SU-DHL-6 (cell line): ENCODE data around the gene BANF2.

ENCODE experiments used
- H2AFZ ChIP-seq: fragments of 200-600 bp; sonication (generic); 2 replicates; pipeline ENCODE4 v1.6.1; 2014; ENCODE audit warnings: low read depth, mild to moderate bottlenecking, moderate library complexity, mixed read lengths, antibody characterized with exemption, low read length; ENCODE audit not compliant: severe bottlenecking
- H3F3A ChIP-seq: fragments of 200-600 bp; shearing (Covaris generic); 2 replicates; pipeline ENCODE4 v1.6.0; 2016; ENCODE audit warnings: antibody characterized with exemption, mild to moderate bottlenecking; ENCODE audit not compliant: insufficient read depth
- H3K27ac ChIP-seq: fragments of 200-600 bp; sonication (generic); 2 replicates; pipeline ENCODE4 v1.5.1; 2016; ENCODE audit warnings: low read depth, mild to moderate bottlenecking, low read length, moderate library complexity, mixed read lengths
- H3K27me3 ChIP-seq: fragments of 200-600 bp; sonication (generic), shearing (Covaris generic); 2 replicates; pipeline ENCODE4 v1.6.0; 2014; ENCODE audit warnings: mild to moderate bottlenecking, low read length
- H3K36me3 ChIP-seq: fragments of 200-600 bp; sonication (generic); 2 replicates; pipeline ENCODE4 v1.6.1; 2014; ENCODE audit warnings: mild to moderate bottlenecking, low read length, mixed read lengths
- H3K4me2 ChIP-seq: fragments of 300-600, 200-600 bp; shearing (Covaris generic), sonication (generic); 2 replicates; pipeline ENCODE4 v1.6.0; 2014; ENCODE audit warnings: low read length, low read depth, mild to moderate bottlenecking; ENCODE audit not compliant: poor library complexity, severe bottlenecking
- H3K4me3 ChIP-seq: fragments of 200-600 bp; sonication (generic); 2 replicates; pipeline ENCODE4 v1.5.1; 2014; ENCODE audit warnings: antibody characterized with exemption, low read length, mild to moderate bottlenecking, mixed read lengths; ENCODE audit not compliant: insufficient read depth, poor library complexity, severe bottlenecking
- H3K79me2 ChIP-seq: fragments of 200-600 bp; sonication (generic); 2 replicates; pipeline ENCODE4 v1.6.1; 2014; ENCODE audit warnings: mild to moderate bottlenecking, low read length, moderate library complexity; ENCODE audit not compliant: insufficient read depth
- H3K9ac ChIP-seq: fragments of 200-600 bp; sonication (generic); 2 replicates; pipeline ENCODE4 v1.7.0; 2014; ENCODE audit warnings: mild to moderate bottlenecking, low read length
- H3K9me2 ChIP-seq: fragments of 200-600 bp; sonication (generic); replicated peaks from 2 replicates; pipeline ENCODE4 v1.6.1; 2014; ENCODE audit warnings: low read length; ENCODE audit not compliant: insufficient read depth
- H3K9me3 ChIP-seq: fragments of 200-600 bp; sonication (generic); 2 replicates; pipeline ENCODE4 v1.6.1; 2014; ENCODE audit warnings: low read length, mixed read lengths; ENCODE audit not compliant: insufficient read depth
- H4K20me1 ChIP-seq: fragments of 200-600 bp; sonication (generic); 2 replicates; pipeline ENCODE4 v1.6.1; 2014; ENCODE audit warnings: low read depth, mild to moderate bottlenecking, antibody characterized with exemption, low read length, moderate library complexity, mixed read lengths
- EZH2phosphoT487 ChIP-seq: fragments of 200-600 bp; sonication (generic), shearing (Covaris generic); conservative IDR thresholded peaks from 2 replicates; pipeline ENCODE4 v1.6.1; 2018; ENCODE audit warnings: mild to moderate bottlenecking, antibody characterized with exemption, low read length, moderate library complexity, mixed read lengths
- TF ChIP-seq, protein P1 (sequence below): fragments of 200-600 bp; sonication (generic); IDR thresholded peaks from one replicate; pipeline ENCODE4 v1.5.1; 2017; ENCODE audit warnings: antibody characterized with exemption, mild to moderate bottlenecking, low read length, moderate library complexity; ENCODE audit not compliant: insufficient read depth, poor library complexity, severe bottlenecking

BANF2 gene

DNA sequence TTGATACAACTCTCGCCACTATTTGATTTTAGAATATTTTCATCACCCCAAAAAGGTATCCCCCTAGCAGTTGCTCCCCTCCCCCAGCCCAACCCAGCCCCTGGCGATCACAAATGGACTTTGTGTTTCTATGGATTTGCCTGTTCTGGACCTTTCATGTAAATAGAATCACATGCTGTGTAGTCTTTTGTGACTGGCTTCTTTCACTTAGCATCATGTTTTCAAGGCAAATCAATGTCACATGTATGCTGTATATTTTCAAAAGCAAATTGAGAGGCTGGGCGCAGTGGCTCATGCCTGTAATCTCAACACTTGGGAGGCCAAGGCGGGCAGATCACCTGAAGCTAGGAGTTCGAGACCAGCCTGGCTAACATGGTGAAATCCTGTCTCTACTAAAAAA lies 48.5 kb downstream of the BANF2 start:
- no peaks in the 10 kb centered on the region for H3K27me3 ChIP-seq
- no peak overlapping the region for H3K4me3 ChIP-seq
- H4K20me1 ChIP-seq = no peaks in the 10 kb centered on the region
- H3K9me3 ChIP-seq = no peaks in the 10 kb centered on the region
- H3F3A ChIP-seq = no peaks in the 10 kb centered on the region
- no peaks in the 10 kb centered on the region for H3K79me2 ChIP-seq
- no peak overlapping the region for H3K27ac ChIP-seq
- H3K9ac ChIP-seq = no peak overlapping the region
- H3K4me2 ChIP-seq = no peak overlapping the region
- TF ChIP-seq EZH2phosphoT487 = no peak
- TF ChIP-seq, protein P1, sequence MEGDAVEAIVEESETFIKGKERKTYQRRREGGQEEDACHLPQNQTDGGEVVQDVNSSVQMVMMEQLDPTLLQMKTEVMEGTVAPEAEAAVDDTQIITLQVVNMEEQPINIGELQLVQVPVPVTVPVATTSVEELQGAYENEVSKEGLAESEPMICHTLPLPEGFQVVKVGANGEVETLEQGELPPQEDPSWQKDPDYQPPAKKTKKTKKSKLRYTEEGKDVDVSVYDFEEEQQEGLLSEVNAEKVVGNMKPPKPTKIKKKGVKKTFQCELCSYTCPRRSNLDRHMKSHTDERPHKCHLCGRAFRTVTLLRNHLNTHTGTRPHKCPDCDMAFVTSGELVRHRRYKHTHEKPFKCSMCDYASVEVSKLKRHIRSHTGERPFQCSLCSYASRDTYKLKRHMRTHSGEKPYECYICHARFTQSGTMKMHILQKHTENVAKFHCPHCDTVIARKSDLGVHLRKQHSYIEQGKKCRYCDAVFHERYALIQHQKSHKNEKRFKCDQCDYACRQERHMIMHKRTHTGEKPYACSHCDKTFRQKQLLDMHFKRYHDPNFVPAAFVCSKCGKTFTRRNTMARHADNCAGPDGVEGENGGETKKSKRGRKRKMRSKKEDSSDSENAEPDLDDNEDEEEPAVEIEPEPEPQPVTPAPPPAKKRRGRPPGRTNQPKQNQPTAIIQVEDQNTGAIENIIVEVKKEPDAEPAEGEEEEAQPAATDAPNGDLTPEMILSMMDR = no peak
- H3K9me2 ChIP-seq = no peaks in the 10 kb centered on the region
- H3K36me3 ChIP-seq = no peaks in the 10 kb centered on the region
- H2AFZ ChIP-seq = no peak overlapping the region

DNA sequence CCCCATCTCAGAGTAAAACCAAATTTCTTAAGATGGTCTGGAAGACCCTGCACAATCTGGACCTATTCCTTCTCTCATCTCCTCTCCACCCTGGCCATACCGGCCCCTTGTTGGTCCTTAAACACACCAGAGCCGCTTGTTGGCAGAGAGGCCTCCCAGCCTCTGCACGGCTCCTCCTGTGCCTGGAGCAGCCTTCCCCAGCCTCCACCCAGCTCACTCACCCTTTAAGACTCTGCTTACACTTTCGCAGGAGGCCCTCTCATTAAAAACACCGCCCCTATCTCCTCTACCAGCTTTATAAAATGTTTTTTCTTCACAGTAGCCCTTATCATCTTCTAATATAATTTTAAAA lies 49.8 kb downstream of the BANF2 start:
- H3K4me2 ChIP-seq = no peak overlapping the region
- no peak for TF ChIP-seq EZH2phosphoT487
- TF ChIP-seq, protein P1 = no peak
- no peaks in the 10 kb centered on the region for H3K9me3 ChIP-seq

DNA sequence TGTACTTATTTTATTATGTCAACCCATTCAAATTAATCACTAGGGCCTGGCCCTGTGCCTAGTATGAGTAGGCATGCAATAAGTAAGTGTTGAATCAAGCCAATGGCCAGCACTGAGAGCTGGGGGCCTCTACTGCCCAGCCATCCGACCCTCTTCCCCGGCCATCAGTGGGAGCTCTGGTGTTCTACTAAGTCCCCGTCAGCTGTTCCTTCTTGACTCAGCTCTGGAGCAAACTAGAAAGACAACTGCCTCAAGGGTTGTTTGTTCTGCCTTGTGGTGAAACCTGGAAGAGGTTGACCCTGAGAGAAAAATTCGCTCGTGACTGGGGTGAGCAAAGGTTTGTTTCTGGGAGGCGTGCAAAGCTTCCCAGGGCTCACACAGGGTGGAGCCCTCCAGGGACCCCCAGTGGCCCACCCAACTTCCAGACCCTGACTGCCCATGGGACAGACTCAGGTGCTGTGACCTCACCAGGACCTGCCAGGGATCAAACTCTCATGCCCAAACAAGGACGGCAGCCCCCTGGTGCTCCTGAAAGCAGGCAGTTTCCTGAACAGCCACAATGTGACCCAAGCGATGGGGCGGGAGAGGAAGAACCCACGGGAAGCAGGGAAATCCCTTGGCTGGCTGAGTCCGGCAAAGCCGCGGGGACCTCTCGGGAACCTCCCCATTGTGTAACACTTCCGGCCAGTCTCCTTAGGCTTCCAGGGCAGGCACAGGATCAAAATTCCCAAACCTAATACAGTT lies 50.4 kb downstream of the BANF2 start:
- Histone ChIP-seq H3K9me2 (no peaks in the 10 kb centered on the region), H3K36me3 (no peaks in the 10 kb centered on the region), H3K9me3 (no peaks in the 10 kb centered on the region), H3K27ac (no peak overlapping the region), H3K4me3 (no peak overlapping the region), H4K20me1 (no peaks in the 10 kb centered on the region), H3K79me2 (no peaks in the 10 kb centered on the region), H3K9ac (no peak overlapping the region), H3F3A (no peaks in the 10 kb centered on the region), H2AFZ (no peak overlapping the region), H3K4me2 (no peak overlapping the region), H3K27me3 (no peaks in the 10 kb centered on the region)
- no peak for TF ChIP-seq EZH2phosphoT487
- TF ChIP-seq, protein P1 = no peak

More for the DNA sequence above, 49.8 kb downstream of the BANF2 start:
- no peaks in the 10 kb centered on the region for H3F3A ChIP-seq
- no peak overlapping the region for H2AFZ ChIP-seq
- no peaks in the 10 kb centered on the region for H3K79me2 ChIP-seq
- H3K9me2 ChIP-seq = no peaks in the 10 kb centered on the region
- no peak overlapping the region for H3K9ac ChIP-seq
- H3K36me3 ChIP-seq = no peaks in the 10 kb centered on the region
- H3K4me3 ChIP-seq = no peak overlapping the region
- no peaks in the 10 kb centered on the region for H3K27me3 ChIP-seq
- H3K27ac ChIP-seq = no peak overlapping the region
- H4K20me1 ChIP-seq = no peaks in the 10 kb centered on the region
